ENCODE results near the gene LONRF3. TPM values are rescaled to one million over a fixed set of nuclear protein-coding genes. Genes with fewer than 3 reads are reported as not detected.

Gene LONRF3
- total and polyA plus RNA-seq, 2 donors (not counting 1 experiment from before 2014, with no cell fraction given): 0.33 TPM; not detected in 1

- H2AFZ ChIP-seq (ENCODE audit: low read length): no peak overlapping the region
- H3K9me3 ChIP-seq (ENCODE audit: control insufficient read depth, insufficient read depth, low read depth, low read length): no peaks in the 10 kb centered on the region
- no peaks in the 10 kb centered on the region for H3K36me3 ChIP-seq (ENCODE audit: control insufficient read depth, insufficient read depth, low read length)
- no peak overlapping the region for H3K4me2 ChIP-seq (ENCODE audit: extremely low read depth, insufficient read depth, low read length)
- no peak overlapping the region for H3K27ac ChIP-seq (ENCODE audit: insufficient read depth, low read length)
- H3K4me1 ChIP-seq (ENCODE audit: control insufficient read depth, extremely low read depth, insufficient read depth, low read length): no peaks in the 10 kb centered on the region
- peaks cover 20% of the 10 kb centered on the region for H3K27me3 ChIP-seq (ENCODE audit: control insufficient read depth, insufficient read depth, low read length)
- TF ChIP-seq EZH2 (IDR thresholded peaks at IDR 0.05; ENCODE audit: low read length, missing control alignments) (no peak), CTCF (conservative IDR thresholded peaks at IDR 0.05 in 1 of 2, IDR thresholded peaks at IDR 0.05 in 1 of 2; ENCODE audit: low read depth in 1 of 2, low read length in 2 of 2) (no peak)
- H3K4me3 ChIP-seq (replicated peaks in 1 of 4; ENCODE audit: control extremely low read depth in 1 of 4, insufficient read depth in 1 of 4, low read depth in 3 of 4, low read length in 4 of 4): no peak overlapping the region
- no peak for DNase-seq (ENCODE audit: low read depth in 2 of 2)
- H4K20me1 ChIP-seq (ENCODE audit: control insufficient read depth, extremely low read depth, insufficient read depth, low read length): no peaks in the 10 kb centered on the region
- no peak overlapping the region for H3K9ac ChIP-seq (ENCODE audit: insufficient read depth, low read length)
- no peaks in the 10 kb centered on the region for H3K79me2 ChIP-seq (ENCODE audit: control insufficient read depth, insufficient read depth, low read length)
Measured at GRCh38 chrX:118978451-118978850, 4.0 kb downstream of the LONRF3 start.

- Histone ChIP-seq H3K4me1 (ENCODE audit: control insufficient read depth, extremely low read depth, insufficient read depth, low read length) (no peaks in the 10 kb centered on the region), H3K79me2 (ENCODE audit: control insufficient read depth, insufficient read depth, low read length) (no peaks in the 10 kb centered on the region), H3K4me2 (ENCODE audit: extremely low read depth, insufficient read depth, low read length) (no peak overlapping the region), H3K27me3 (ENCODE audit: control insufficient read depth, insufficient read depth, low read length) (peaks cover 4% of the 10 kb centered on the region), H2AFZ (ENCODE audit: low read length) (no peak overlapping the region), H3K9me3 (ENCODE audit: control insufficient read depth, insufficient read depth, low read depth, low read length) (no peaks in the 10 kb centered on the region), H3K9ac (ENCODE audit: insufficient read depth, low read length) (no peak overlapping the region), H3K36me3 (ENCODE audit: control insufficient read depth, insufficient read depth, low read length) (no peaks in the 10 kb centered on the region), H3K4me3 (replicated peaks in 1 of 4; ENCODE audit: control extremely low read depth in 1 of 4, insufficient read depth in 1 of 4, low read depth in 3 of 4, low read length in 4 of 4) (no peak overlapping the region), H4K20me1 (ENCODE audit: control insufficient read depth, extremely low read depth, insufficient read depth, low read length) (no peaks in the 10 kb centered on the region), H3K27ac (ENCODE audit: insufficient read depth, low read length) (no peak overlapping the region)
- no peak for DNase-seq (ENCODE audit: low read depth in 2 of 2)
- TF ChIP-seq CTCF (conservative IDR thresholded peaks at IDR 0.05 in 1 of 2, IDR thresholded peaks at IDR 0.05 in 1 of 2; ENCODE audit: low read depth in 1 of 2, low read length in 2 of 2) (no peak), EZH2 (IDR thresholded peaks at IDR 0.05; ENCODE audit: low read length, missing control alignments) (no peak)
Measured at GRCh38 chrX:118980761-118981160, 6.3 kb downstream of the LONRF3 start.

- H3K27ac ChIP-seq (ENCODE audit: insufficient read depth, low read length): no peak overlapping the region
- no peak for DNase-seq (ENCODE audit: low read depth in 2 of 2)
- no peak overlapping the region for H3K4me2 ChIP-seq (ENCODE audit: extremely low read depth, insufficient read depth, low read length)
- peaks cover 4% of the 10 kb centered on the region for H3K27me3 ChIP-seq (ENCODE audit: control insufficient read depth, insufficient read depth, low read length)
- H3K79me2 ChIP-seq (ENCODE audit: control insufficient read depth, insufficient read depth, low read length): no peaks in the 10 kb centered on the region
- no peaks in the 10 kb centered on the region for H3K9me3 ChIP-seq (ENCODE audit: control insufficient read depth, insufficient read depth, low read depth, low read length)
- no peaks in the 10 kb centered on the region for H3K36me3 ChIP-seq (ENCODE audit: control insufficient read depth, insufficient read depth, low read length)
- TF ChIP-seq CTCF (conservative IDR thresholded peaks at IDR 0.05 in 1 of 2, IDR thresholded peaks at IDR 0.05 in 1 of 2; ENCODE audit: low read depth in 1 of 2, low read length in 2 of 2): no peak
- TF ChIP-seq EZH2 (IDR thresholded peaks at IDR 0.05; ENCODE audit: low read length, missing control alignments): no peak
- H3K4me3 ChIP-seq (replicated peaks in 1 of 4; ENCODE audit: control extremely low read depth in 1 of 4, insufficient read depth in 1 of 4, low read depth in 3 of 4, low read length in 4 of 4): no peak overlapping the region
- no peaks in the 10 kb centered on the region for H3K4me1 ChIP-seq (ENCODE audit: control insufficient read depth, extremely low read depth, insufficient read depth, low read length)
- no peak overlapping the region for H3K9ac ChIP-seq (ENCODE audit: insufficient read depth, low read length)
- no peak overlapping the region for H2AFZ ChIP-seq (ENCODE audit: low read length)
- no peaks in the 10 kb centered on the region for H4K20me1 ChIP-seq (ENCODE audit: control insufficient read depth, extremely low read depth, insufficient read depth, low read length)
Measured at GRCh38 chrX:118983513-118983912, 9.1 kb downstream of the LONRF3 start.
